Stomach smooth muscle (tissue), 2 donors: ENCODE data around the gene UQCR10.

Source experiments
- H3K27ac ChIP-seq: one replicate; pipeline ENCODE4 v1.7.0; 2013; ENCODE audit warnings: mild to moderate bottlenecking, low read length, inconsistent platforms
- H3K27me3 ChIP-seq, 2 donors: one replicate each; pipeline ENCODE4 v1.7.0; 2013; ENCODE audit warnings: low read length in 2 of 2; ENCODE audit not compliant: insufficient read depth in 2 of 2, control insufficient read depth in 1 of 2
- H3K36me3 ChIP-seq, 2 donors: one replicate each; pipeline ENCODE4 v1.7.0; 2013; ENCODE audit warnings: low read length in 2 of 2; ENCODE audit not compliant: control insufficient read depth in 2 of 2, insufficient read depth in 2 of 2
- H3K4me1 ChIP-seq: one replicate; pipeline ENCODE4 v1.7.0; 2013; ENCODE audit warnings: low read length; ENCODE audit not compliant: control insufficient read depth, insufficient read depth
- H3K4me3 ChIP-seq, 2 donors: one replicate each; pipeline ENCODE4 v1.7.0; 2013; ENCODE audit warnings: low read length in 2 of 2
- H3K9ac ChIP-seq, 2 donors: one replicate each; pipeline ENCODE4 v1.7.0; 2013; ENCODE audit warnings: low read length in 2 of 2, mild to moderate bottlenecking in 1 of 2
- H3K9me3 ChIP-seq, 2 donors: one replicate each; pipeline ENCODE4 v1.7.0; 2013; ENCODE audit warnings: low read length in 2 of 2; ENCODE audit not compliant: control insufficient read depth in 2 of 2
- donor health status: healthy.
- donor health status: Pancreatic carcinoma.

The UQCR10 gene

DNA sequence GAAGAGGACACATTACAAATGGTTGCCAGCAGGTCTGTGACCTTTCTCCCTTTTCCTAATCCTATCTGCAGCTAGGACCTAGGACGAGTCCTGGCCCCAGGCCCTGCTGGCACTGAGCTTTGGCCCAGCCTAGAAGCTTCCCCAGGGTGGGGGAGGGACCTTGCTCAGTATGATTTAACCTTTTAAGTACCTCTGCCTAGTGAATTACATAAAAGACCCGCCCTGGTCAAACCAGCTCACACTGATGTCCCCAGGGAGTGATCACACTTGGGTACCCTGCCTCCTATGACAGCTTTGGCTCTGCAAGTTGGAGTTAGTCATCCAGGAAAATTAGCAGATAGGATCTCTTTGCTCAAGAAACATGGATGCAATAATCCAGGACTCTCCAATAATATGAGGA lies 49.0 kb downstream of the UQCR10 start:
- no peak overlapping the region for H3K27ac ChIP-seq
- no peaks in the 10 kb centered on the region for H3K9me3 ChIP-seq
- H3K4me3 ChIP-seq: no peak overlapping the region
- H3K27me3 ChIP-seq: no peaks in the 10 kb centered on the region
- peaks cover 6% of the 10 kb centered on the region for H3K4me1 ChIP-seq
- H3K9ac ChIP-seq: no peak overlapping the region
- H3K36me3 ChIP-seq: peaks cover 52 to 58% of the 10 kb centered on the region in 2 donors

DNA sequence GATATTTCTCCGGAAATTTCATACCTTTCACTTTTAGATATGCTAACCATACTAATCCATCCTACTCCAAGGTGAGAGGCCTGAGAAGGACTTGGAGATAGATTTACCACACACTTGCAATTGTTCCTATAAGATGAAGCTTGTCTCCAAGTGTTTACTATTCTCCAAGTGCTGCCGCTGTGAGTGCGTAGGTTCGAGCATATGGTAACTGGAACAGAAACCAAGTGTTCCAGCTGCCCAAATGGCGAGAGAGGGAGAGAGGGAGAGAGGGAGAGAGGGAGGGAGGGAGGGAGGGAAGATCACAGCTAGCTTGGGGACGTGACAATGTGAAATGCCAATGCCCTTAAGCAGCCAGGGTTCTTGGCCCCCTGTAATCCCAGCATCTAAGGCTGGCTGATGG lies 49.4 kb downstream of the UQCR10 start:
- H3K27me3 ChIP-seq: no peaks in the 10 kb centered on the region
- H3K9me3 ChIP-seq: no peaks in the 10 kb centered on the region
- no peak overlapping the region for H3K9ac ChIP-seq
- no peak overlapping the region for H3K4me3 ChIP-seq
- no peak overlapping the region for H3K27ac ChIP-seq
- H3K36me3 ChIP-seq: peaks cover 54 to 55% of the 10 kb centered on the region in 2 donors
- H3K4me1 ChIP-seq: peaks cover 6% of the 10 kb centered on the region

DNA sequence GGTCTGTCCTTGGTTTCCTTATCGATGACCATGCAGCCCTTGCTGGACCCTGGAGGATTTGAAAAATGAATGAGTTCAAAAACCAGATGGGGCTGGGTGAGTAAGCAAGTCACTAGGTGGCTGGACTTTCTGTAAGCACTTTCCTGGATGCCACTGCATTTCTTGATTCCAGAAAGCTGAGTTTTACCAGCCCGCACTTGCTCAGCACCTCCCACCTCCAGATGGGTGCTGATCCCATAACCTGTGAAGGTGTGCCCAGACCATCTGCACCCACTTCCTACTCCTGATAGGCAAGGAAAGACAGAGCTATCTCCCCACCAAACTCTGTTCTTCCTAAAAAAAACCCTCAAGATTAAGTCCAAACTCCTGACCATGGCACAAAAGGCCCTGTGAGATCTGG lies 49.8 kb downstream of the UQCR10 start:
- H3K4me3 ChIP-seq: no peak overlapping the region
- peaks cover 6% of the 10 kb centered on the region for H3K4me1 ChIP-seq
- H3K9me3 ChIP-seq: no peaks in the 10 kb centered on the region
- H3K27me3 ChIP-seq: no peaks in the 10 kb centered on the region
- no peak overlapping the region for H3K9ac ChIP-seq
- no peak overlapping the region for H3K27ac ChIP-seq
- H3K36me3 ChIP-seq: peaks cover 54 to 55% of the 10 kb centered on the region in 2 donors

GRCh38 chr22:29817724-29818123 lies 50.6 kb downstream of the UQCR10 start:
- Histone ChIP-seq H3K4me1 (peaks cover 6% of the 10 kb centered on the region), H3K9me3 (no peaks in the 10 kb centered on the region), H3K27ac (no peak overlapping the region)

GRCh38 chr22:29819501-29819900 lies 52.3 kb downstream of the UQCR10 start:
- Histone ChIP-seq H3K9me3 (no peaks in the 10 kb centered on the region), H3K9ac (no peak overlapping the region), H3K4me1 (peaks cover 6% of the 10 kb centered on the region), H3K27ac (no peak overlapping the region), H3K36me3 (peaks cover 39 to 43% of the 10 kb centered on the region in 2 donors), H3K4me3 (no peak overlapping the region), H3K27me3 (no peaks in the 10 kb centered on the region)

More at GRCh38 chr22:29817724-29818123, 50.6 kb downstream of the UQCR10 start:
- Histone ChIP-seq H3K36me3 (peaks cover 50% of the 10 kb centered on the region in 2 donors), H3K27me3 (no peaks in the 10 kb centered on the region), H3K9ac (no peak overlapping the region), H3K4me3 (no peak overlapping the region)
